ENCODE results near the gene ASB2. TPM values are rescaled to one million over a fixed set of nuclear protein-coding genes. Genes with fewer than 3 reads are reported as not detected.

The ASB2 gene
- total RNA-seq, 2 experiments from 2014 or later, result 20.7 to 21.1 TPM

GRCh38 chr14:93937519-93937918, 38.9 kb downstream of the ASB2 start:
- peaks cover 25% of the 10 kb centered on the region for H3K36me3 Mint-ChIP-seq (ENCODE audit: low read depth)
- H3K27ac Mint-ChIP-seq, result no peak overlapping the region
- no peaks in the 10 kb centered on the region for H3K9me3 Mint-ChIP-seq
- H3K27me3 Mint-ChIP-seq, result no peaks in the 10 kb centered on the region
- H3K4me3 Mint-ChIP-seq, result no peak overlapping the region
- ChIA-PET CTCF (interaction anchor here (1.0 to 5.4 kb wide), 10 partner anchors 14 to 199 kb away, joined by 3 to 112 read pairs (median 4); partner anchors contain the start of gene CCDC197), POLR2A (no interaction called here)
- H3K4me1 Mint-ChIP-seq, result peaks cover 31% of the 10 kb centered on the region
- no peak for DNase-seq

DNA sequence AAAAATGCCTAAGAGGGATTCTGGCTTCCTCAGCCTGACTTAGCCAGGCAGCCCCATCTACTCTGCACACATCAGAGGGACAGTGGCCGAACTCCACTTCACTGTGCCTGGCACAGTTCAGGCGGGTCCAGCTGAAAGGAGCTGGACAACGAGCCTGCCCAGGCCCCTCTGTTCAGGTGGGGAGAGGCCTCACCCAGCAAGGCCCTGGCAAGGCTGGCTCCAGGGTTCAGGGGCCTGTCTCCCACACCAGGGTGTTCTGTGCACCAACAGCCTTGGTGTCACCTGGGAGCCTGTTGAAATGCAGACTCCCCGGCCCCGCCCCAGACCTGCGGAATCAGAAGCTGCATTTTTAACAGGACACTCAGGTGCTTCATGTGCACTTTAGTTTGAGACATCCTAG, 39.4 kb downstream of the ASB2 start:
- Mint-ChIP-seq H3K4me3 (no peak overlapping the region), H3K4me1 (peaks cover 31% of the 10 kb centered on the region), H3K36me3 (ENCODE audit: low read depth) (peaks cover 22% of the 10 kb centered on the region), H3K27ac (no peak overlapping the region), H3K27me3 (no peaks in the 10 kb centered on the region), H3K9me3 (no peaks in the 10 kb centered on the region)
- CTCF ChIA-PET, result interaction anchor here (0.7 to 3.2 kb wide), 12 partner anchors 12 to 242 kb away, joined by 3 to 18 read pairs (median 4); no protein-coding TSS in a partner anchor
- no peak for DNase-seq
- POLR2A ChIA-PET, result no interaction called here

- peaks cover 26% of the 10 kb centered on the region for H3K4me1 Mint-ChIP-seq
- no peak overlapping the region for H3K27ac Mint-ChIP-seq
- ChIA-PET CTCF (interaction anchor here (0.6 to 2.0 kb wide), 9 partner anchors 8 to 243 kb away, joined by 3 to 7 read pairs (median 3); partner anchors contain the start of gene FAM181A), POLR2A (interaction anchor here (0.6 kb wide), 1 partner anchor 857 kb away, joined by 3 read pairs; no protein-coding TSS in a partner anchor)
- peak; percentile 43 for DNase-seq
- H3K9me3 Mint-ChIP-seq, result no peaks in the 10 kb centered on the region
- H3K36me3 Mint-ChIP-seq (ENCODE audit: low read depth), result peaks cover 17% of the 10 kb centered on the region
- no peaks in the 10 kb centered on the region for H3K27me3 Mint-ChIP-seq
- H3K4me3 Mint-ChIP-seq, result no peak overlapping the region
Measured at GRCh38 chr14:93936245-93936644, 40.1 kb downstream of the ASB2 start.

- Mint-ChIP-seq H3K27ac (no peak overlapping the region), H3K36me3 (ENCODE audit: low read depth) (peaks cover 13% of the 10 kb centered on the region)
Measured at GRCh38 chr14:93935213-93935612, 41.2 kb downstream of the ASB2 start.

GRCh38 chr14:93932642-93933041, 43.7 kb downstream of the ASB2 start:
- H3K27me3 Mint-ChIP-seq, result no peaks in the 10 kb centered on the region
- no peak for DNase-seq
- CTCF ChIA-PET, result no interaction called here
- H3K36me3 Mint-ChIP-seq (ENCODE audit: low read depth), result peaks cover 6% of the 10 kb centered on the region
- H3K4me1 Mint-ChIP-seq, result peaks cover 2% of the 10 kb centered on the region
- no peak overlapping the region for H3K4me3 Mint-ChIP-seq
- H3K27ac Mint-ChIP-seq, result no peak overlapping the region
- POLR2A ChIA-PET, result no interaction called here
- no peaks in the 10 kb centered on the region for H3K9me3 Mint-ChIP-seq

More at GRCh38 chr14:93935213-93935612, 41.2 kb downstream of the ASB2 start:
- Mint-ChIP-seq H3K27me3 (no peaks in the 10 kb centered on the region), H3K4me3 (no peak overlapping the region), H3K9me3 (no peaks in the 10 kb centered on the region), H3K4me1 (peaks cover 17% of the 10 kb centered on the region)
- CTCF ChIA-PET, result interaction anchor here (0.8 to 2.0 kb wide), 4 partner anchors 9 to 66 kb away, joined by 3 to 7 read pairs (median 4); no protein-coding TSS in a partner anchor
- POLR2A ChIA-PET, result no interaction called here
- DNase-seq, result no peak

- Mint-ChIP-seq H3K4me1 (no peaks in the 10 kb centered on the region), H3K36me3 (ENCODE audit: low read depth) (no peaks in the 10 kb centered on the region), H3K27me3 (no peaks in the 10 kb centered on the region), H3K4me3 (no peak overlapping the region), H3K9me3 (no peaks in the 10 kb centered on the region), H3K27ac (no peak overlapping the region)
- ChIA-PET POLR2A (no interaction called here), CTCF (interaction anchor here (0.9 to 2.2 kb wide), 2 partner anchors 9 to 11 kb away, joined by 3 to 6 read pairs; no protein-coding TSS in a partner anchor)
- no peak for DNase-seq
Measured at GRCh38 chr14:93930989-93931307, 45.4 kb downstream of the ASB2 start.

DNA sequence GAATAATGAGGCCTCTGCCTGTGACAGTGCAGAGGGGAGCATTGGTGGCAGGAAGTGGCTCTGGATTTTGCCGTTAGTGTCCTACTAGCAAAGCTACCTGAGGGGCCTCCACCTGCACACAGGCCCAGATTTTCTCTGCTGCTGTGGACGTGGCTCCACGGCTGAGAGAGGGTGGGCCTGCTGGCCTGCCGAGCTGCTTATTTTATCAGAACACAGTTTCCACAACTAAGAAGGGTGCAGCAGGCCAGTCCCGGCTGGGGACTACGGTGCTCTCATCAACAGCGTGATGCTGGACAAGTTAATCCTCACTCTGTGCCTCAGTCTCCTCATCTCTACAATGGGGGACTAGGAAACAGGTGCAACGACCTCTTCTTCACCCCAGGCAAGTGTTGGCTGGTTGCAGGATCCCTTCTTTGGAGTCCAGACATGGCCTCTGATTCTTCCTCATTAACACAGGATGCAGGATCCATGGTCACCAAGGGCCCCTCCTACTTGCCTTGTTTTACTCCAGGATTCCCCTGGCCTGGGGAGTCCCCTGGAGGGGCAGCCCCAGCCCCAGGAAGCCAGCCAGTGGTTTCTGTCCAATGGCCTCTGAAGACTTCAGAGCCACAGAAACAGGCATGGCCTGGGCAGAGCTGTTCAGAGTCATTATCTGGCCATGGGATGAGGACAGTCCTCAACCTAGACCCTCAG, 45.9 kb downstream of the ASB2 start:
- Mint-ChIP-seq H3K9me3 (no peaks in the 10 kb centered on the region), H3K27me3 (no peaks in the 10 kb centered on the region), H3K27ac (no peak overlapping the region), H3K4me1 (no peaks in the 10 kb centered on the region), H3K36me3 (ENCODE audit: low read depth) (no peaks in the 10 kb centered on the region), H3K4me3 (no peak overlapping the region)
- CTCF ChIA-PET, result interaction anchor here (2.2 kb wide), 1 partner anchor 10 kb away, joined by 6 read pairs; no protein-coding TSS in a partner anchor
- no peak for DNase-seq
- POLR2A ChIA-PET, result no interaction called here

DNA sequence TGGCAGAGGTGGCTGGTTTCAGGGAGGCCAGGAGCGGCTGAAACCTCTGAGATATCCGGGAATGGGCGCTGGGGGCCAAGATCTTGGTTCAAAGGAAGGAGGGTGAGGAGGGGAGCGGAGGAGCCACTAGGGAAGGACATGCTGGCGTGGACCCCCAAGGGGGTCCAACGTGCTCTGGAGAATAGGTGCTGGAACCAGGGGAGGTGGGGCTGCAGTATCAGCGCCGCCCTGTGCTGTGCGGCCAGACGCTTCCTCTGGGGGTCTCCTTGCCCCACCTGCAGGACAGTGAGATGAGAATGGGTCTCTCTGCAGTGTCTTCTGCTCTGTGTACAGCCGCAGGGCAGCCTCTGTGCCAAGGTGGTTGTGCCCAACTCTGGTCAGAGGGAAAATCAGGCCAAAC, 46.7 kb downstream of the ASB2 start:
- ChIA-PET POLR2A (no interaction called here), CTCF (interaction anchor here (2.2 kb wide), 1 partner anchor 10 kb away, joined by 6 read pairs; no protein-coding TSS in a partner anchor)
- Mint-ChIP-seq H3K4me3 (no peak overlapping the region), H3K27me3 (no peaks in the 10 kb centered on the region), H3K9me3 (no peaks in the 10 kb centered on the region), H3K4me1 (no peaks in the 10 kb centered on the region), H3K27ac (no peak overlapping the region), H3K36me3 (ENCODE audit: low read depth) (no peaks in the 10 kb centered on the region)
- no peak for DNase-seq

GRCh38 chr14:93929048-93929535, 47.3 kb downstream of the ASB2 start:
- DNase-seq, result no peak
- Mint-ChIP-seq H3K4me1 (no peaks in the 10 kb centered on the region), H3K27me3 (no peaks in the 10 kb centered on the region), H3K27ac (no peak overlapping the region), H3K4me3 (no peak overlapping the region), H3K36me3 (ENCODE audit: low read depth) (no peaks in the 10 kb centered on the region), H3K9me3 (no peaks in the 10 kb centered on the region)
- ChIA-PET CTCF (no interaction called here), POLR2A (no interaction called here)

DNA sequence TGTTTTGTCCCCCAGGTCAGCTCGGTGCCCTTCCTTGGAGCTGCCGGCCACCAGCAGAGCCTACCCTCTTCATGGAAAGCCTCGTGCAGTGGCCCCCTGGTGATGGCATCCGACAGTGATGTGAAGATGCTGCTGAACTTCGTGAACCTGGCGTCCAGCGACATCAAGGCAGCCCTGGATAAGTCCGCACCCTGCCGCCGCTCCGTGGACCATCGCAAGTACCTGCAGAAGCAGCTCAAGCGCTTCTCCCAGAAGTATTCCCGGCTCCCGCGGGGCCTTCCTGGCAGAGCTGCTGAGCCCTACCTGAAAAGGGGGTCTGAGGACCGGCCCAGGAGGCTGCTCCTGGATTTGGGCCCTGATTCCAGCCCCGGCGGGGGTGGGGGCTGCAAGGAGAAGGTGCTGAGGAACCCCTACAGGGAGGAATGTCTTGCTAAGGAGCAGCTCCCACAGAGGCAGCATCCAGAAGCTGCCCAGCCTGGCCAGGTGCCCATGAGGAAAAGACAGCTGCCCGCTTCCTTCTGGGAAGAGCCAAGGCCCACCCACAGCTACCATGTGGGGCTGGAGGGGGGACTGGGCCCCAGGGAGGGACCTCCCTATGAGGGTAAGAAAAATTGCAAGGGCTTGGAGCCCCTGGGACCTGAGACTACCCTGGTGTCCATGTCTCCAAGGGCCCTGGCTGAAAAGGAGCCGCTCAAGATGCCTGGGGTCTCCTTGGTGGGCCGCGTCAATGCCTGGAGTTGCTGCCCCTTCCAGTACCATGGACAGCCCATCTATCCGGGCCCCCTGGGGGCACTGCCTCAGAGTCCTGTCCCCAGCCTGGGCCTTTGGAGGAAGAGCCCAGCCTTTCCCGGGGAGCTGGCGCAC, 48.0 kb downstream of the ASB2 start:
- H3K4me3 Mint-ChIP-seq, result no peak overlapping the region
- POLR2A ChIA-PET, result no interaction called here
- no peaks in the 10 kb centered on the region for H3K36me3 Mint-ChIP-seq (ENCODE audit: low read depth)
- no peak for DNase-seq
- no peak overlapping the region for H3K27ac Mint-ChIP-seq
- no peaks in the 10 kb centered on the region for H3K4me1 Mint-ChIP-seq
- H3K9me3 Mint-ChIP-seq, result no peaks in the 10 kb centered on the region
- H3K27me3 Mint-ChIP-seq, result no peaks in the 10 kb centered on the region
- CTCF ChIA-PET, result interaction anchor here (2.1 kb wide), 1 partner anchor 11 kb away, joined by 8 read pairs; no protein-coding TSS in a partner anchor

- CTCF ChIA-PET, result interaction anchor here (1.0 to 2.1 kb wide), 2 partner anchors 8 to 12 kb away, joined by 3 to 8 read pairs; no protein-coding TSS in a partner anchor
- POLR2A ChIA-PET, result interaction anchor here (0.6 kb wide), 1 partner anchor 523 kb away, joined by 10 read pairs; no protein-coding TSS in a partner anchor
- no peaks in the 10 kb centered on the region for H3K9me3 Mint-ChIP-seq
- H3K4me3 Mint-ChIP-seq, result no peak overlapping the region
- DNase-seq, result no peak
- H3K36me3 Mint-ChIP-seq (ENCODE audit: low read depth), result no peaks in the 10 kb centered on the region
- H3K27me3 Mint-ChIP-seq, result no peaks in the 10 kb centered on the region
- no peak overlapping the region for H3K27ac Mint-ChIP-seq
- H3K4me1 Mint-ChIP-seq, result no peaks in the 10 kb centered on the region
Measured at GRCh38 chr14:93927800-93928145, 48.6 kb downstream of the ASB2 start.

- H3K4me3 Mint-ChIP-seq, result no peak within 1 kb of the TSS
- CTCF ChIA-PET, result interaction anchor here (1.0 to 2.1 kb wide), 2 partner anchors 9 to 13 kb away, joined by 3 to 8 read pairs; no protein-coding TSS in a partner anchor
- no peak within 1 kb of the TSS for H3K27ac Mint-ChIP-seq
- POLR2A ChIA-PET, result interaction anchor here (0.6 kb wide), 1 partner anchor 523 kb away, joined by 10 read pairs; no protein-coding TSS in a partner anchor
- no peaks in the 10 kb centered on the region for H3K9me3 Mint-ChIP-seq
- DNase-seq, result no peak
- H3K4me1 Mint-ChIP-seq, result no peaks in the 10 kb centered on the region
- no peaks in the 10 kb centered on the region for H3K36me3 Mint-ChIP-seq (ENCODE audit: low read depth)
- no peaks in the 10 kb centered on the region for H3K27me3 Mint-ChIP-seq
Measured at GRCh38 chr14:93926873-93927799, 49.2 kb downstream of the ASB2 start, which contains the start of gene FAM181A. Gene FAM181A (plus strand): TSS chr14:93927344. CDS start chr14:93928286, 942 bp downstream.
